ENCODE measurements around the gene ERRFI1. TPM values are rescaled to one million over a fixed set of nuclear protein-coding genes. Genes with fewer than 3 reads are reported as not detected.

The ERRFI1 gene
- total and polyA plus RNA-seq, 4 donors = 60.7 to 424 (median 106) TPM

GRCh38 chr1:7972285-7972684, 53.8 kb downstream of the ERRFI1 start:
- no peak for TF ChIP-seq JUND (IDR thresholded peaks at IDR 0.05)
- no peak for TF ChIP-seq CTCF (IDR thresholded peaks at IDR 0.05; ENCODE audit: low read depth, low read length, missing input control)
- no peak for TF ChIP-seq REST (IDR thresholded peaks at IDR 0.05)
- TF ChIP-seq SP1 (IDR thresholded peaks at IDR 0.05) = no peak
- no peak for TF ChIP-seq NR2F2 (IDR thresholded peaks at IDR 0.05)
- TF ChIP-seq RAD21 (IDR thresholded peaks at IDR 0.05) = no peak
- no peak for TF ChIP-seq MAX (IDR thresholded peaks at IDR 0.05)
- TF ChIP-seq RXRA (IDR thresholded peaks at IDR 0.05) = no peak
- no peak for TF ChIP-seq ATF3 (IDR thresholded peaks at IDR 0.05)
- Histone ChIP-seq H3K4me3 (ENCODE audit: low read depth in 1 of 3, low read length in 3 of 3) (no peak overlapping the region), H3K9me3 (ENCODE audit: control insufficient read depth in 4 of 4, low read length in 3 of 4) (no peaks in the 10 kb centered on the region), H3K27ac (ENCODE audit: low read depth in 1 of 2, low read length in 2 of 2) (no peak overlapping the region), H3K4me1 (ENCODE audit: control insufficient read depth in 4 of 4, insufficient read depth in 4 of 4, low read length in 3 of 4) (peaks cover 0 to 26% (median 25%) of the 10 kb centered on the region in 4 donors), H3K36me3 (ENCODE audit: control insufficient read depth in 4 of 4, insufficient read depth in 3 of 4, low read depth in 1 of 4, low read length in 3 of 4) (peaks cover 13 to 36% (median 30%) of the 10 kb centered on the region in 4 donors), H3K27me3 (ENCODE audit: control insufficient read depth in 4 of 4, insufficient read depth in 4 of 4, low read length in 3 of 4) (no peaks in the 10 kb centered on the region), H3K9ac (ENCODE audit: low read depth in 1 of 2, low read length in 2 of 2) (no peak overlapping the region)
- no peak for DNase-seq (ENCODE audit: low spot score)
- 98% methylated on average over 5 of the region's 5 CpGs for WGBS

- Histone ChIP-seq H3K4me3 (ENCODE audit: low read depth in 1 of 3, low read length in 3 of 3) (no peak overlapping the region), H3K4me1 (ENCODE audit: control insufficient read depth in 4 of 4, insufficient read depth in 4 of 4, low read length in 3 of 4) (peaks cover 0 to 37% (median 34%) of the 10 kb centered on the region in 4 donors), H3K9ac (ENCODE audit: low read depth in 1 of 2, low read length in 2 of 2) (no peak overlapping the region), H3K36me3 (ENCODE audit: control insufficient read depth in 4 of 4, insufficient read depth in 3 of 4, low read depth in 1 of 4, low read length in 3 of 4) (peaks cover 15 to 39% (median 31%) of the 10 kb centered on the region in 4 donors), H3K9me3 (ENCODE audit: control insufficient read depth in 4 of 4, low read length in 3 of 4) (no peaks in the 10 kb centered on the region), H3K27me3 (ENCODE audit: control insufficient read depth in 4 of 4, insufficient read depth in 4 of 4, low read length in 3 of 4) (no peaks in the 10 kb centered on the region), H3K27ac (ENCODE audit: low read depth in 1 of 2, low read length in 2 of 2) (no peak overlapping the region)
- TF ChIP-seq FOXA2 (IDR thresholded peaks at IDR 0.05) (no peak), MAX (IDR thresholded peaks at IDR 0.05) (no peak), NR2F2 (IDR thresholded peaks at IDR 0.05) (no peak), SP1 (IDR thresholded peaks at IDR 0.05) (no peak), RAD21 (IDR thresholded peaks at IDR 0.05) (no peak), RXRA (IDR thresholded peaks at IDR 0.05) (no peak), HNF4A (conservative IDR thresholded peaks at IDR 0.05) (no peak), REST (IDR thresholded peaks at IDR 0.05) (no peak), HNF4G (IDR thresholded peaks at IDR 0.05) (no peak), FOXA1 (IDR thresholded peaks at IDR 0.05) (no peak), CTCF (IDR thresholded peaks at IDR 0.05; ENCODE audit: low read depth, low read length, missing input control) (no peak), TAF1 (conservative IDR thresholded peaks at IDR 0.05) (no peak), ZBTB33 (IDR thresholded peaks at IDR 0.05) (no peak)
- DNase-seq (ENCODE audit: low spot score) = no peak
- WGBS = 42% methylated on average over 6 of the region's 6 CpGs
Measured at GRCh38 chr1:7971024-7971423, 55.1 kb downstream of the ERRFI1 start.

Data from liver (tissue), 9 donors.